ENCODE measurements around the gene STON2.
"Not testable (repeated sequence)": the region's sequence is repeated elsewhere in the genome, so short reads cannot be mapped to it uniquely, and the experiment has no call there.

Gene STON2, protein sequence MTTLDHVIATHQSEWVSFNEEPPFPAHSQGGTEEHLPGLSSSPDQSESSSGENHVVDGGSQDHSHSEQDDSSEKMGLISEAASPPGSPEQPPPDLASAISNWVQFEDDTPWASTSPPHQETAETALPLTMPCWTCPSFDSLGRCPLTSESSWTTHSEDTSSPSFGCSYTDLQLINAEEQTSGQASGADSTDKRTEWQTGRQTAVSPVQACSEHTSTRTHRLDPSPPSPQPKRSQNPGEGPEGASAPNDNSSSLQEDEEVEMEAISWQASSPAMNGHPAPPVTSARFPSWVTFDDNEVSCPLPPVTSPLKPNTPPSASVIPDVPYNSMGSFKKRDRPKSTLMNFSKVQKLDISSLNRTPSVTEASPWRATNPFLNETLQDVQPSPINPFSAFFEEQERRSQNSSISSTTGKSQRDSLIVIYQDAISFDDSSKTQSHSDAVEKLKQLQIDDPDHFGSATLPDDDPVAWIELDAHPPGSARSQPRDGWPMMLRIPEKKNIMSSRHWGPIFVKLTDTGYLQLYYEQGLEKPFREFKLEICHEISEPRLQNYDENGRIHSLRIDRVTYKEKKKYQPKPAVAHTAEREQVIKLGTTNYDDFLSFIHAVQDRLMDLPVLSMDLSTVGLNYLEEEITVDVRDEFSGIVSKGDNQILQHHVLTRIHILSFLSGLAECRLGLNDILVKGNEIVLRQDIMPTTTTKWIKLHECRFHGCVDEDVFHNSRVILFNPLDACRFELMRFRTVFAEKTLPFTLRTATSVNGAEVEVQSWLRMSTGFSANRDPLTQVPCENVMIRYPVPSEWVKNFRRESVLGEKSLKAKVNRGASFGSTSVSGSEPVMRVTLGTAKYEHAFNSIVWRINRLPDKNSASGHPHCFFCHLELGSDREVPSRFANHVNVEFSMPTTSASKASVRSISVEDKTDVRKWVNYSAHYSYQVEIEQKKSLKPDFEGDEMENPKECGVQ

GRCh38 chr14:81400202-81400678 lies at the start of gene STON2:
TSS of gene STON2 (minus strand) at chr14:81400324. CDS start at chr14:81398382, 1,942 bp downstream.
- no peak for DNase-seq (ENCODE audit: low read depth, low spot score)

- no peak for DNase-seq (ENCODE audit: low read depth, low spot score)
These were observed 49.5 kb upstream of the STON2 start for GRCh38 chr14:81449576-81449975.

DNA sequence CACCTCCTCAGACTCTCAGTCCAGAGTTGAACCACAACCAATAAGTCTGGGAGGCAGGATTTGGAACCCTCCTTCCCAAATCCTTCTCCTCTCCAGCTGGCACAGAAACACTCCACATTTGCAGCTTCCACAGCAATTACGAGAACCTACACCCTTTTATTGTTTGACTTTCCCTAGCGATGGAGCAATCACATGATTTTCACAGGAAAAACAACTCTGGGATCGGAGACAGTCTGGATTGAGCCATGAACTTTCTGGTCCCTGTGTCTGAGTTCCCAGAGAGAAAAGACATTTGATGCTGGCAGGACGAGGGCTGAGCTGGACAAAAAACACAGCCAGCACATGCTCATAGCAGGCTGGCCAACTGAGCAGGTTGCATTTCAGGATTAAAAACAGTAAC lies 49.0 kb upstream of the STON2 start:
- DNase-seq (ENCODE audit: low read depth, low spot score), result no peak

- no peak for DNase-seq (ENCODE audit: low read depth, low spot score)
These were observed 47.1 kb upstream of the STON2 start for GRCh38 chr14:81447021-81447764.

GRCh38 chr14:81446279-81447007 lies 46.3 kb upstream of the STON2 start:
- DNase-seq (ENCODE audit: low read depth, low spot score), result no peak

- DNase-seq (ENCODE audit: low read depth, low spot score), result no peak
These were observed 41.6 kb upstream of the STON2 start for GRCh38 chr14:81441626-81442134.

DNA sequence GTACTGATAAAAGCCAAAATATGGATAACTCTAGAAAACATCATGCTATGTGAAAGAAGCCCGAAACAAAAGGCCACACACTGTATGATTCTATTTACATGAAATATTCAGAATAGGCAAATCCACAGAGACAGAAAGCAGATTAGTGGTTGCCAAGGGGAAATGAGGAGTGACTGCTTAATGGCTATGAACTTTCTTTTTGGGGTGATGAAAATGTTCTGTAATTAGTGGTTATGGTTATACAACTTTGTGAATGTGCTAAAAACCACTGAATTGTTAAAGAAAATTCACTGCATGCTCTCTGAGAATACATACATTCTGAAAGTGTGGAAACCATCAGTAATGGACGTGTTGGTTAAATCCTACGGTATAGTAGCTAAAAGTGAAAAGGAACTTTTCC lies 39.9 kb upstream of the STON2 start:
- DNase-seq (ENCODE audit: low read depth, low spot score), result no peak

DNA sequence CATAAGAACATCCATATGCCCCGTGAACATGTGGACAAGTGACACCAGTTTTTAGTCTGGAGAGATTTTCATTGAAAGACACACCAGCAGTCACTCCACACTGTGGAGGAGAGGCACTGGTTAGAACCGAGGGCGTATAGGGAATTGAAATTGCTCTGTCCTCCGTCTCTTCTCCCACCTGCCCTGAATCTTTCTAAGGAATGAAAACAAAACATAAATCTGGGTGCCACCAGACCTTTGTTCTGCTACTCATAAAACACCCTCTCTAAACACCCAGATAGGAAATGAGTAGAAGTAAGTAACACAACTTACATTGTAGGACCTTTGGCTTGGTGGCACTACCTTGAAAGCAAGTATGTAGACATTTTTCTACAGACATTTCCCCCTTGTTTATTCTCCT lies 37.1 kb upstream of the STON2 start:
- no peak for DNase-seq (ENCODE audit: low read depth, low spot score)

- no peak for DNase-seq (ENCODE audit: low read depth, low spot score)
These were observed 36.4 kb upstream of the STON2 start for GRCh38 chr14:81436296-81437138.

- no peak for DNase-seq (ENCODE audit: low read depth, low spot score)
These were observed 35.5 kb upstream of the STON2 start for GRCh38 chr14:81435391-81436295.

DNA sequence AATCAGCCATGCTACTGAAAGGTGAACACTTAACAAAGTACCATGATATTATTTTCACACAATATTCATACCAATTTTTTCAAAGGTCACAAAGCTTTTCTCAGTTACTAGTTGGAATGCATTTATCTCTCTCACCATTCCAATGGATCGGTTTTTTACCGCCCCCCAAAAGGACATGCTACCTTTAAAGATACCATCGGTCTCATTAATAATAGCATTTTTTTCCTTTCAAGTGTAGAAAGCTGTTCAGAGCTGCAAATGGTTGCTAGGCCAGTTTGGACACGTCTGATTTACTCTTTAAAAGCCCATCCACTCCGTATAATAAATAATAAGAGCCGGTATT lies 34.9 kb upstream of the STON2 start:
- no peak for DNase-seq (ENCODE audit: low read depth, low spot score)

GRCh38 chr14:81434230-81434629 lies 34.1 kb upstream of the STON2 start:
- no peak for DNase-seq (ENCODE audit: low read depth, low spot score)

DNA sequence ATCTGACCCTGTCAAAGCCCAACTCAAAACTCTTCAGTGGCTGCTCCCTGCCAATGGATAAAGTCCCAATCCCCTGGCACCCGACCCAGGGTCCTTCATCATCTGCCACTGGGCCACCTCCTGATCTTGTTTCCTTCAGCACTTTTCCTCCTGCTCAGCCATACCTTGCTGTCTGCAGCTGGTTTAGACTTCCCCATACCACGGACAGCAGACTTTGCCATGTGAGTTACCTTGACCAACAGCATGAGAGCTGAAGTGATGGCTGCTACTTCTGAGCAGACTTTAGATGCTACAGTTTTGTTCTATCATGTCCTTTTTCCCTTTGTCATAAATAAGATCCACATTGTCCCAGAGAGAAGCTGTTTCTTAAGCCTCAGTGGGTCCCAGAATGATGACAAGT lies 33.3 kb upstream of the STON2 start:
- DNase-seq (ENCODE audit: low read depth, low spot score), result no peak

DNA sequence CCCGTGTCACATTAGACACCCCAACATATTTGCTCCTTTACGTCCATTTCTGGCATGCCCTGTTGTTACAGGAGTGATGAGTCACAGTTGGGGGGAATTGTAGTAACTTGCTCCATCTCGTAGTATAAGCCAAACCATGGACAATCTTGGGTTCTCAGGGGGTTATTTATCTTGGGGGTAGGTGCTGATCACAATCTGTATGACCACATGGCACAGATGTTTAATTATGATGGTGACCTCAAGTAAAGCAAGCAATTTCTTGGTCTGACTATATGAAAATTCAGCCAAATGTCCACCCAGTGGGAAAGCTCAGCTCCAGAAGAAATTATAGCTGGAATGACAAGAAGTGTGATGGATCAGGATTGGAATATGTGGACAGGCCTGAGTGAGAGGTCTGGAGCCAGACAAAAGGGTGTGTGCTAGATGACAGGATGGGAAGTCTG lies 32.1 kb upstream of the STON2 start:
- DNase-seq (ENCODE audit: low read depth, low spot score), result no peak

- DNase-seq (ENCODE audit: low read depth, low spot score), result no peak
These were observed 30.1 kb upstream of the STON2 start for GRCh38 chr14:81430235-81430634.

GRCh38 chr14:81429749-81430148 lies 29.6 kb upstream of the STON2 start:
- not testable (repeated sequence) for DNase-seq (ENCODE audit: low read depth, low spot score)

GRCh38 chr14:81429028-81429427 lies 28.9 kb upstream of the STON2 start:
- no peak for DNase-seq (ENCODE audit: low read depth, low spot score)

DNA sequence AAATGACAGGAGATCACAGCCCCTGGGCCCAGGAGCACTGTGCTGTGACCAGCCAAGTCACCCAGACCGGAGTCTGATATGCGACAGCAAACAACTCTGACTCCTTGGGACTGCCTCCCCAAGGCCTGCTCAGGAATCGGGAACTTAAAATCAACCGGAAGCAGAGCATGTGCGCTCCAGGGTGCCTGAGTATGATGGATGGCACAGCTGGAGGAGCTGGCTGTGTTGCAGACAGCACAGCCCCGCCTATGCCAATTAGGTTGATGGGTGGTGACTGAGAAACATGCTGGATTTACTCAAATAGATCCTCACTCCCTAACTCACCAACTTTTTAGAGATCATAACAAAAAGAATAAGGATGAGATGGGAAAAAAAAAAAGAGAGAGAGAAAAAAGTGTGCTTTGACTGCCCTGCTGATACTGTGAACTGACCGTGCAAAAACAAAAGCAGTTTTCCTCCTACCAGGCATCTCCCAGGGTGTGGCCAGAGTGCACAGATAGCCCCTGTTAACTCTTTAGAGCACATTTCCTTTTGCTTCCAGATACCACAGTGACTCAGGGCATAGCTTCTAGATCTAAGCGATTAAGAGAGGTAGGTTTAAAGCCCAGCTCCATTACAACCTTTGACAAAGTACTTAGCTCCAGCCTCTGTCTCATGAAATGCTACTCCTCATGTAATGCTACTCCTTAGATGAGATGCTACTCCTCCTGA lies 27.4 kb upstream of the STON2 start:
- DNase-seq (ENCODE audit: low read depth, low spot score), result no peak

Measured in activated naive CD8-positive, alpha-beta T cell treated with anti-CD3 and anti-CD28 coated beads, Interleukin-2, amount 50 U/mL, for 16 hours (primary cell).